Inflammatory macrophage treated with lipopolysaccharide for 1 hour (primary cell): Measurements from ENCODE around the gene TANGO6.
"Not testable (repeated sequence)": the region's sequence is repeated elsewhere in the genome, so short reads cannot be mapped to it uniquely, and the experiment has no call there.

Source experiments
- DNase-seq, 2 donors: peaks; one replicate each; pipeline ENCODE4 v3.0.0-alpha.2; 2020 to 2022

TANGO6 gene

GRCh38 chr16:68843482-68844210 lies at the start of gene TANGO6:
Gene TANGO6 (plus strand): TSS chr16:68843531. CDS start chr16:68843618, 87 bp downstream.
- DNase-seq, result peak; percentile 75 to 95

GRCh38 chr16:68798398-68798797 lies 44.9 kb upstream of the TANGO6 start:
- DNase-seq, result no peak

- DNase-seq, result peak; percentile 19 to 60
These were observed 43.0 kb upstream of the TANGO6 start for GRCh38 chr16:68800257-68800875.

GRCh38 chr16:68802190-68802589 lies 41.1 kb upstream of the TANGO6 start:
- DNase-seq, result no peak

- no peak for DNase-seq
These were observed 36.9 kb upstream of the TANGO6 start for GRCh38 chr16:68806422-68806821.

GRCh38 chr16:68806981-68807380 lies 36.4 kb upstream of the TANGO6 start:
- no peak for DNase-seq

- DNase-seq, result no peak
These were observed 28.8 kb upstream of the TANGO6 start for GRCh38 chr16:68814516-68814915.

- DNase-seq, result no peak
These were observed 19.8 kb upstream of the TANGO6 start for GRCh38 chr16:68823401-68824135.

GRCh38 chr16:68825427-68825826 lies 17.9 kb upstream of the TANGO6 start:
- DNase-seq, result no peak

GRCh38 chr16:68826652-68827051 lies 16.7 kb upstream of the TANGO6 start:
- DNase-seq, result no peak

- no peak for DNase-seq
These were observed 10.1 kb upstream of the TANGO6 start for GRCh38 chr16:68833251-68833650.

GRCh38 chr16:68834550-68834949 lies 8.8 kb upstream of the TANGO6 start:
- no peak for DNase-seq

GRCh38 chr16:68835970-68836369 lies 7.4 kb upstream of the TANGO6 start:
- DNase-seq, result no peak

- no peak for DNase-seq
These were observed 3.5 kb upstream of the TANGO6 start for GRCh38 chr16:68839831-68840230.

- not testable (repeated sequence) for DNase-seq
These were observed 308 bp upstream of the TANGO6 start for GRCh38 chr16:68842964-68843481.

- DNase-seq, result no peak
These were observed 857 bp downstream of the TANGO6 start for GRCh38 chr16:68844211-68844564.

GRCh38 chr16:68848786-68849185 lies 5.5 kb downstream of the TANGO6 start:
- no peak for DNase-seq

- no peak for DNase-seq
These were observed 7.2 kb downstream of the TANGO6 start for GRCh38 chr16:68850481-68850880.

GRCh38 chr16:68851601-68852000 lies 8.3 kb downstream of the TANGO6 start:
- DNase-seq, result no peak

- no peak for DNase-seq
These were observed 14.1 kb downstream of the TANGO6 start for GRCh38 chr16:68857479-68857878.

GRCh38 chr16:68859828-68860227 lies 16.5 kb downstream of the TANGO6 start:
- no peak for DNase-seq

GRCh38 chr16:68860978-68861892 lies 17.9 kb downstream of the TANGO6 start:
- no peak for DNase-seq

- DNase-seq, result no peak
These were observed 23.6 kb downstream of the TANGO6 start for GRCh38 chr16:68866933-68867332.
